H9 (cell line): ENCODE results near the gene ADAM33. TPM values are rescaled to one million over a fixed set of nuclear protein-coding genes. Genes with fewer than 3 reads are reported as not detected.
A peak's percentile ranks its signal among the peaks of the same experiment; 100 is the strongest.

ENCODE experiments used
- DNase-seq: peaks from one replicate; pipeline ENCODE4 v3.0.0-alpha.2; 2017
- H2AFZ ChIP-seq: one replicate; pipeline ENCODE4 v1.6.1; 2013; ENCODE audit warnings: mild to moderate bottlenecking, low read length, control low read depth, moderate library complexity
- H2AK5ac ChIP-seq: 2 replicates; pipeline ENCODE4 v1.6.1; 2013; ENCODE audit warnings: low read length, control low read depth, mixed read lengths; ENCODE audit not compliant: insufficient read length
- H2BK120ac ChIP-seq: one replicate; pipeline ENCODE4 v1.6.1; 2013; ENCODE audit warnings: low read depth, mild to moderate bottlenecking, low read length, control low read depth, inconsistent platforms; ENCODE audit not compliant: poor library complexity, severe bottlenecking
- H2BK12ac ChIP-seq: 2 replicates; pipeline ENCODE4 v1.6.1; 2013; ENCODE audit warnings: low read length, control low read depth, mixed read lengths, low read depth; ENCODE audit not compliant: insufficient read length
- H2BK15ac ChIP-seq: 2 replicates; pipeline ENCODE4 v1.6.1; 2013; ENCODE audit warnings: low read depth, low read length, control low read depth
- H2BK20ac ChIP-seq: one replicate; pipeline ENCODE4 v1.6.1; 2013; ENCODE audit warnings: low read depth, mild to moderate bottlenecking, low read length, control low read depth, inconsistent platforms; ENCODE audit not compliant: poor library complexity, severe bottlenecking
- H2BK5ac ChIP-seq: 2 replicates; pipeline ENCODE4 v1.6.1; 2013; ENCODE audit warnings: low read length, control low read depth, mixed read lengths; ENCODE audit not compliant: insufficient read length
- H3K14ac ChIP-seq: 2 replicates; pipeline ENCODE4 v1.6.1; 2013; ENCODE audit warnings: low read length, control low read depth; ENCODE audit not compliant: insufficient read depth
- H3K18ac ChIP-seq: 2 replicates; pipeline ENCODE4 v1.6.1; 2013; ENCODE audit warnings: low read depth, mild to moderate bottlenecking, mixed read lengths, low read length, control low read depth; ENCODE audit not compliant: insufficient read length
- H3K23ac ChIP-seq: 2 replicates; pipeline ENCODE4 v1.6.1; 2013; ENCODE audit warnings: low read length, control low read depth, mixed read lengths, low read depth; ENCODE audit not compliant: insufficient read length
- H3K23me2 ChIP-seq: 2 replicates; pipeline ENCODE4 v1.6.1; 2013; ENCODE audit warnings: low read depth, mild to moderate bottlenecking, mixed read lengths, low read length, control low read depth; ENCODE audit not compliant: insufficient read length, poor library complexity, severe bottlenecking
- H3K27ac ChIP-seq: 2 replicates; pipeline ENCODE4 v1.5.1; 2013; ENCODE audit warnings: low read length, control low read depth, mixed read lengths, low read depth; ENCODE audit not compliant: insufficient read length
- H3K27me3 ChIP-seq: 2 replicates; pipeline ENCODE4 v1.6.1; 2013; ENCODE audit warnings: low read length, control low read depth, inconsistent platforms; ENCODE audit not compliant: insufficient read depth
- H3K4ac ChIP-seq: 2 replicates; pipeline ENCODE4 v1.6.1; 2013; ENCODE audit warnings: low read depth, mild to moderate bottlenecking, control low read depth, inconsistent platforms, low read length, moderate library complexity
- H3K4me1 ChIP-seq: 2 replicates; pipeline ENCODE4 v1.6.1; 2013; ENCODE audit warnings: low read length, control low read depth, inconsistent platforms; ENCODE audit not compliant: insufficient read depth
- H3K4me2 ChIP-seq: 2 replicates; pipeline ENCODE4 v1.6.1; 2013; ENCODE audit warnings: low read length, control low read depth, mixed read lengths; ENCODE audit not compliant: insufficient read length, insufficient read depth
- H3K56ac ChIP-seq: 2 replicates; pipeline ENCODE4 v1.6.1; 2013; ENCODE audit warnings: low read depth, mild to moderate bottlenecking, mixed read lengths, low read length, control low read depth; ENCODE audit not compliant: insufficient read length
- H3K79me1 ChIP-seq: 2 replicates; pipeline ENCODE4 v1.6.1; 2013; ENCODE audit warnings: low read depth, mild to moderate bottlenecking, moderate library complexity, low read length, control low read depth, inconsistent platforms; ENCODE audit not compliant: insufficient read depth, poor library complexity, severe bottlenecking
- H3K79me2 ChIP-seq: 2 replicates; pipeline ENCODE4 v1.6.1; 2013; ENCODE audit warnings: low read length, control low read depth, inconsistent platforms; ENCODE audit not compliant: insufficient read depth
- H3K9ac ChIP-seq: 2 replicates; pipeline ENCODE4 v1.6.1; 2013; ENCODE audit warnings: low read length, control low read depth, mixed read lengths; ENCODE audit not compliant: insufficient read length; ENCODE audit errors: extremely low read depth
- H3K9me3 ChIP-seq: one replicate; pipeline ENCODE4 v1.6.1; 2013; ENCODE audit warnings: low read depth, low read length, inconsistent platforms; ENCODE audit not compliant: control insufficient read depth
- H3T11ph ChIP-seq: one replicate; pipeline ENCODE4 v1.6.1; 2013; ENCODE audit warnings: mild to moderate bottlenecking, low read length, control low read depth, inconsistent platforms
- H4K20me1 ChIP-seq: one replicate; pipeline ENCODE4 v1.6.1; 2013; ENCODE audit not compliant: control insufficient read depth, insufficient read length, insufficient read depth
- H4K5ac ChIP-seq: 2 replicates; pipeline ENCODE4 v1.6.1; 2013; ENCODE audit warnings: low read depth, mild to moderate bottlenecking, mixed read lengths, low read length, control low read depth; ENCODE audit not compliant: insufficient read length
- H4K8ac ChIP-seq: replicated peaks from 2 replicates; pipeline ENCODE4 v1.6.1; 2013; ENCODE audit warnings: low read length, control low read depth, mixed read lengths, low read depth; ENCODE audit not compliant: insufficient read length
- H4K91ac ChIP-seq: 2 replicates; pipeline ENCODE4 v1.6.1; 2013; ENCODE audit warnings: low read depth, mild to moderate bottlenecking, moderate library complexity, mixed read lengths, low read length, control low read depth; ENCODE audit not compliant: insufficient read length
- H3K27ac Mint-ChIP-seq, 3 experiments: 2 replicates in 2 of 3; 3 replicates in 1 of 3; pipeline ENCODE4 v1.8.0; 2020 to 2021; ENCODE audit warnings: mixed read lengths in 3 of 3, mild to moderate bottlenecking in 1 of 3, moderate library complexity in 1 of 3
- H3K27me3 Mint-ChIP-seq: 2 replicates; pipeline ENCODE4 v1.8.0; 2021; ENCODE audit warnings: low read depth, mild to moderate bottlenecking, moderate library complexity, mixed read lengths
- H3K36me3 Mint-ChIP-seq, 3 experiments: 2 replicates in 2 of 3; 3 replicates in 1 of 3; pipeline ENCODE4 v1.8.0; 2020 to 2021; ENCODE audit warnings: low read depth in 3 of 3, mixed read lengths in 3 of 3; ENCODE audit not compliant: insufficient read depth in 1 of 3
- H3K4me1 Mint-ChIP-seq, 2 experiments: 2 replicates each; pipeline ENCODE4 v1.8.0; 2020; ENCODE audit warnings: mixed read lengths in 2 of 2
- H3K4me3 Mint-ChIP-seq, 2 experiments: 2 replicates in 1 of 2; 3 replicates in 1 of 2; pipeline ENCODE4 v1.8.0; 2020 to 2021; ENCODE audit warnings: mild to moderate bottlenecking in 2 of 2, mixed read lengths in 2 of 2, moderate library complexity in 1 of 2
- H3K9me3 Mint-ChIP-seq, 2 experiments: 2 replicates in 1 of 2; 3 replicates in 1 of 2; pipeline ENCODE4 v1.8.0; 2020; ENCODE audit warnings: mild to moderate bottlenecking in 2 of 2, mixed read lengths in 2 of 2, moderate library complexity in 1 of 2
- CTCF ChIP-seq: fragments of 200-600 bp; sonication (generic); conservative IDR thresholded peaks from 3 replicates; pipeline ENCODE4 v1.8.0; 2021; ENCODE audit warnings: antibody characterized with exemption, mild to moderate bottlenecking
- WGBS: extraction: QIAGEN DNeasy Blood & Tissue Kit; methylation state at CpG from one replicate; pipeline ENCODE4 v1.1.7; 2013; ENCODE audit warnings: missing lambda C conversion rate, low lambda C conversion rate, mixed read lengths; ENCODE audit not compliant: insufficient read length; ENCODE audit errors: extremely low coverage; 5-methylcytosine and 5-hydroxymethylcytosine counted together
- total RNA-seq: library from RNA; stranded (reverse); gene quantifications from 2 replicates; pipeline ENCODE4 v1.2.1, GENCODE V29; 2021

The ADAM33 gene
- total RNA-seq, 1 experiment from 2014 or later: 4.0 TPM

GRCh38 chr20:3705970-3706739 lies 24.3 kb upstream of the ADAM33 start:
- Histone ChIP-seq H3K79me1 (no peaks in the 10 kb centered on the region), H3K9me3 (no peaks in the 10 kb centered on the region), H3K4me2 (no peak overlapping the region), H2BK5ac (no peak overlapping the region), H3K79me2 (no peaks in the 10 kb centered on the region), H4K91ac (no peak overlapping the region), H2BK120ac (no peak overlapping the region), H3K18ac (no peak overlapping the region), H2BK15ac (no peak overlapping the region), H3K23ac (no peak overlapping the region), H4K8ac (no peak overlapping the region), H3K14ac (no peak overlapping the region), H2BK12ac (no peak overlapping the region), H2BK20ac (no peak overlapping the region), H4K20me1 (peaks cover 2% of the 10 kb centered on the region), H3K9ac (no peak overlapping the region), H2AK5ac (no peak overlapping the region), H3K4ac (no peak overlapping the region), H2AFZ (no peak overlapping the region), H3K23me2 (no peaks in the 10 kb centered on the region), H3K27ac (no peak overlapping the region), H4K5ac (no peak overlapping the region), H3K56ac (no peak overlapping the region), H3T11ph (no peak overlapping the region), H3K27me3 (no peaks in the 10 kb centered on the region), H3K4me1 (no peaks in the 10 kb centered on the region)
- Mint-ChIP-seq H3K27ac (no peak overlapping the region; a peak in 1 of 7 replicates), H3K4me1 (no peaks in the 10 kb centered on the region), H3K36me3 (no peaks in the 10 kb centered on the region; a peak in 1 of 7 replicates), H3K9me3 (no peaks in the 10 kb centered on the region), H3K4me3 (no peak overlapping the region), H3K27me3 (no peaks in the 10 kb centered on the region; the same call in none of the 2 replicates)
- no peak for TF ChIP-seq CTCF
- peak; percentile 26 for DNase-seq
- no CpG with 5 or more reads among the region's 31 CpGs for WGBS
